Measurements from ENCODE around the gene SULF2.

Gene SULF2

DNA sequence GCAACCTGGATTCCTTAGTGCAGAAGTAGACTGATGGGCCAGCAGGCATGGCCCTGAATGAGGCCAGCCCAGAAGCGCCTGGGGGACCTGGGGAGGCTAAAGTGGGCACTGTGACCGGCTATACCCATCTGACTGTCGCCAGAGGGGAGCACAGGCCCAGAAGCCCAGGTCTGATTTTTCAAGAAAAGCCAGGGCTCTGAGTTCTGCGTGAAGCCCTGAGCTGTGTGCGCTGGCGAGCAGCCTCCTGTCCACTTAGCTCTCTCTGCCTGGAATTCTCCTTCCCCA lies 111.7 kb downstream of the SULF2 start:
- Histone ChIP-seq H3K36me3 (ENCODE audit: insufficient read depth, low read depth, low read length) (no peaks in the 10 kb centered on the region), H3K27ac (ENCODE audit: low read length) (no peak overlapping the region), H3K4me1 (ENCODE audit: insufficient read depth, low read length) (no peaks in the 10 kb centered on the region), H3K9ac (ENCODE audit: low read depth, low read length) (no peak overlapping the region), H3K27me3 (ENCODE audit: insufficient read depth, low read length) (no peaks in the 10 kb centered on the region), H3K9me3 (ENCODE audit: insufficient read depth, low read depth, low read length) (no peaks in the 10 kb centered on the region), H3K4me3 (ENCODE audit: low read length) (no peak overlapping the region)

DNA sequence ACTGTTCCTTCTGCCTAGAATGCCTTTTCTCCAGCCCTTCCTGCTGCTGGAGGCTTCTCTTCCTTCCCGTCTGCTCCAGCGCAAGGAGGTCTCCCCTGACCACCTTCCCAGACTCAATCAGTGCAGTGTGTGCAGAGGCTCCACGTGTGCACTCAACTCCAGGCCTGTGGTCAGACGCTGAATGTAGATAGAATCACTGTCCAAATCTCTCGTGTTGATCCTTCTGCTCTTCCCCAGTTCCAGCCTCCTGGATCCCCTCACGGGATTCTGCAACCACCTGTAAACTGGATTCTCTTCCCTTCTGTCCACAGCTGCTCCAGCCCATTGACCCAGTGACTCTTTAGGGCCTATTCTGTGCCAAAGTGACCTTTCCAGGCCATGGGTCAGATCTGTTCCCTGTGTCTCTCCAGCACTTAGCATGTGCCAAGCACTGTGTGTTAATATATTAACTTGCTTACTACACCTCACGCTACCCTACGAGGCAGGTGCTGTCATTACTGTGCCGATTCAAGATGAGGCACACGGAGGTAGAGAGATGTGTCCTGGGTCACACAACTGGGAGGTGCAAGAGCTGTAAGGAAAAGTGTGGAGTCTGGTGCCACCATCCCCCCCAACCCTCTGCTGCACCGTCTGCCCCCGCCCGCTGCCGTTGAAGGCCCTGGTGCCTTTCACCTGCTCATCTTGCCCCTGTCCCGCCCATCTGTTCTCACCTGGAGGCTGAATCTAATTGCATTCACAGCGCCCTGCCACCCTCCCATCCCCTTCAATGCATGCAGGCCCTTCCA lies 112.2 kb downstream of the SULF2 start:
- Histone ChIP-seq H3K9ac (ENCODE audit: low read depth, low read length) (no peak overlapping the region), H3K9me3 (ENCODE audit: insufficient read depth, low read depth, low read length) (no peaks in the 10 kb centered on the region), H3K4me3 (ENCODE audit: low read length) (no peak overlapping the region), H3K4me1 (ENCODE audit: insufficient read depth, low read length) (no peaks in the 10 kb centered on the region), H3K27ac (ENCODE audit: low read length) (no peak overlapping the region), H3K36me3 (ENCODE audit: insufficient read depth, low read depth, low read length) (no peaks in the 10 kb centered on the region), H3K27me3 (ENCODE audit: insufficient read depth, low read length) (no peaks in the 10 kb centered on the region)

DNA sequence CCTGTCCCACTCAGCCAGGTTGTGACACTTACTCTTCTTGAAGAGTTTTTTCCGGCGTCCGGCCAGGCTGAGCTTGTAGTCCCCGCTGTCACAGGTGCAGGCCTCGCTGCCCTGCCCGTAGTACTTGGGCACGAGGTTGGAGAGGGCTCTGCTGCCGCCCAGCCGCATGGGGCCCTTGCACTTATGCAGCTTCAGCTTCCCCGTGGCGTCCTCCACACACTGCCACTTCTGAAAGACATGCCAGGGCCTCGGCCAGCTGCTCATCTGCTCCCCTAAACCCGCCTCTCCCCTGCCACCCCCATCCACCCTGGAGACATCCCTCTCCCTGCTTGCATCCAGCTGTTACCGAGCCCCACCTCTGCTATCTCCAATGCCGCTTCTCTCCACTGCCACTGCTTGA lies 113.1 kb downstream of the SULF2 start:
- Histone ChIP-seq H3K9me3 (ENCODE audit: insufficient read depth, low read depth, low read length) (no peaks in the 10 kb centered on the region), H3K4me1 (ENCODE audit: insufficient read depth, low read length) (no peaks in the 10 kb centered on the region), H3K36me3 (ENCODE audit: insufficient read depth, low read depth, low read length) (no peaks in the 10 kb centered on the region), H3K27me3 (ENCODE audit: insufficient read depth, low read length) (no peaks in the 10 kb centered on the region), H3K27ac (ENCODE audit: low read length) (no peak overlapping the region), H3K4me3 (ENCODE audit: low read length) (no peak overlapping the region), H3K9ac (ENCODE audit: low read depth, low read length) (no peak overlapping the region)

DNA sequence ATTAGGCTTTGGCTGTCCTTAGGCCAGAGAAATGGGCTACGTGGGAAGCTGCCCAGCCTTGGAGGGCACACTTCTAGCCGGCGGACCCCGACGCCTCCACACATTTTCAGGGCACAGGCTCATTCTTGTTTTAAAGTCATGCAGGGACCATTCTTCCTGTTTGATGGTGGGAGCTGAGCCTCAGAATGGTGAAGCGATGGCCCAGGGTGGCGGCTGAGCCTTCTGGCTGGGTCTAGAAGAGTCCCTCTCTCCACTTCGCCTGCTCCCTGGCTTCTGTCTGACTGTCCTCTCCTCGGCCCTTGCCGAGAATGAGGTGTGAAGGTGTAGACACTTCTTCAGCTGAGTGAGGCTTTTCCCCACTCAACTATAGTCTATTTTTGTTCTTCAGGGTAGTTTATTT lies 114.4 kb downstream of the SULF2 start:
- no peak overlapping the region for H3K9ac ChIP-seq (ENCODE audit: low read depth, low read length)
- H3K27me3 ChIP-seq (ENCODE audit: insufficient read depth, low read length): no peaks in the 10 kb centered on the region
- H3K36me3 ChIP-seq (ENCODE audit: insufficient read depth, low read depth, low read length): no peaks in the 10 kb centered on the region
- H3K4me3 ChIP-seq (ENCODE audit: low read length): no peak overlapping the region
- no peaks in the 10 kb centered on the region for H3K9me3 ChIP-seq (ENCODE audit: insufficient read depth, low read depth, low read length)
- no peak overlapping the region for H3K27ac ChIP-seq (ENCODE audit: low read length)
- H3K4me1 ChIP-seq (ENCODE audit: insufficient read depth, low read length): no peaks in the 10 kb centered on the region

DNA sequence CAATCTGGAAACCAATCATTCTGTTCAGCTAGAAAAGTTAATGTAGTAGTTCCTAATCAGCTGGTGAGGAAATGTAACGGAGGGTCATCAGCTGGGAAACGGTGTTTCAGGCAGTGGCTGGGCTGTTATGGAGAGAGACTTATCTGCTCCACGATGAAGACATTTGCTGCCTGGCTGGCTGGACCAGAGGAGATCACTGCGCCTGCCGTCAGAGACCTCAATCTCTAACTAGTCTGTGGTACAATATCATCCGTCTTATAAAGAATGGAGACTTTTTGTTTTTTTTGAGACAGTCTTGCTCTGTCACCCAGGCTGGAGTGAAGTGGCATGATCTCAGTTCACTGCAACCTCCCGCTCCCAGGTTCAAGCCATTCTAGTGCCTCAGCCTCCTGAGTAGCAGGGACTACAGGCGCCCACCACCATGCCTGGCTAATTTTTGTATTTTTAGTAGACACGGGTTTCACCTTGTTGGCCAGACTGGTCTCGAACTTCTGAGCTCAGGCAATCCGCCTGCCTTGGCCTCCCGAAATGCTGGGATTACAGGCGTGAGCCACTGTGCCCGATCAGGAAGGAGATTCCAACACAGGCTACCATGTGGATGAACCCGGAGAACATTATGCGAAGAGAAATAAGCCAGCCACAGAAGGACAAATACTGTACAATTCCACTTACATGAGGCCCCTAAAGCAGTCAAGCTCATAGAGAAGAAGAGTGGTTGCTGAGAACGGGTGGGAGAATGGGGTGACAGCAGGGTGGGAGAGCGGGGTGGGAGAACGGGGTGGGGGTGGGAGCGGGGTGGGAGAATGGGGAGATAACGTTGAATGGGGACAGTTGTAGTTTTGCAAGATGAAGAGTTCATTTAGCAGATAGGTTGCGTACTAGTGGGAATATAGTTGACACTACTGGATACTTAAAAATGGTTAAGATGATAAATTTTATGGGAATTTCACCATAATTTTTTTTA lies 115.1 kb downstream of the SULF2 start:
- Histone ChIP-seq H3K9me3 (ENCODE audit: insufficient read depth, low read depth, low read length) (no peaks in the 10 kb centered on the region), H3K9ac (ENCODE audit: low read depth, low read length) (no peak overlapping the region), H3K27ac (ENCODE audit: low read length) (no peak overlapping the region), H3K4me3 (ENCODE audit: low read length) (no peak overlapping the region), H3K36me3 (ENCODE audit: insufficient read depth, low read depth, low read length) (no peaks in the 10 kb centered on the region), H3K27me3 (ENCODE audit: insufficient read depth, low read length) (no peaks in the 10 kb centered on the region), H3K4me1 (ENCODE audit: insufficient read depth, low read length) (no peaks in the 10 kb centered on the region)

DNA sequence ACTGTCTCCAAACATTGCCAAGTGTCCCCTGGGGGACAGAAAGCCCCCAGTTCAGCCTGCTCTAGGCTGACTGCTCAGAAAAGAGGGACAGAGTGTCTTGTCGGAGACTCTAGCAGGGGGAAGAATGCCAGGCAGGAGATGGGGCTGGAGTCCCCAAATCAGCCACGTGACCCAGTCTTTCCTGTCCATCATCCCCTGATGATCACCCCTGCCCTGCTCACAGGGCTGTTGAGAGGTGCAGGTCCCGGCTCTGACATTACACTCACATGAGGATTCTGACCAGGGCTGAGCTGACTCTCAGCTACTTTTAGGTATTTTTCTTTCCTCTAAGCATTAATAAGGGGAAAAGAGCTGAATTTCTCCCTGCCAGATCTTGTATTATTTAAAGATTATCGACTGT lies 115.8 kb downstream of the SULF2 start:
- no peak overlapping the region for H3K27ac ChIP-seq (ENCODE audit: low read length)
- H3K9ac ChIP-seq (ENCODE audit: low read depth, low read length): no peak overlapping the region
- no peaks in the 10 kb centered on the region for H3K9me3 ChIP-seq (ENCODE audit: insufficient read depth, low read depth, low read length)
- H3K27me3 ChIP-seq (ENCODE audit: insufficient read depth, low read length): no peaks in the 10 kb centered on the region
- no peaks in the 10 kb centered on the region; the same call in 1 of the 2 replicates for H3K4me1 ChIP-seq (ENCODE audit: insufficient read depth, low read length)
- no peaks in the 10 kb centered on the region for H3K36me3 ChIP-seq (ENCODE audit: insufficient read depth, low read depth, low read length)
- H3K4me3 ChIP-seq (ENCODE audit: low read length): no peak overlapping the region

DNA sequence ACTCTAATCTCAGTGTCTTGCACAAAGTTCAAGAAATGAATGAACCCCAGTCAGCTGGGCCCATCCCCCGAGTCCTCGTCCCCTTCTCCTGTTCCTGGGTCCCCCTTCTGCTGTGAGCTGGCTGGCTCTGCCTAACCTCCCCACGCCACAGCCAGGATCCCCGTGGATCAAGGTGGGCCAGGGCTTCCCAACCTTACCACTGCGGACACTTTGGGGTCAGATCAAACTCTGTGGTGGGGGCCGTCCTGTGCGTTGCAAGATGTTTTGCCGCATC lies 116.2 kb downstream of the SULF2 start:
- Histone ChIP-seq H3K36me3 (ENCODE audit: insufficient read depth, low read depth, low read length) (no peaks in the 10 kb centered on the region), H3K27ac (ENCODE audit: low read length) (no peak overlapping the region), H3K9ac (ENCODE audit: low read depth, low read length) (no peak overlapping the region), H3K4me1 (ENCODE audit: insufficient read depth, low read length) (peaks cover 2% of the 10 kb centered on the region), H3K4me3 (ENCODE audit: low read length) (no peak overlapping the region), H3K9me3 (ENCODE audit: insufficient read depth, low read depth, low read length) (no peaks in the 10 kb centered on the region), H3K27me3 (ENCODE audit: insufficient read depth, low read length) (no peaks in the 10 kb centered on the region)

DNA sequence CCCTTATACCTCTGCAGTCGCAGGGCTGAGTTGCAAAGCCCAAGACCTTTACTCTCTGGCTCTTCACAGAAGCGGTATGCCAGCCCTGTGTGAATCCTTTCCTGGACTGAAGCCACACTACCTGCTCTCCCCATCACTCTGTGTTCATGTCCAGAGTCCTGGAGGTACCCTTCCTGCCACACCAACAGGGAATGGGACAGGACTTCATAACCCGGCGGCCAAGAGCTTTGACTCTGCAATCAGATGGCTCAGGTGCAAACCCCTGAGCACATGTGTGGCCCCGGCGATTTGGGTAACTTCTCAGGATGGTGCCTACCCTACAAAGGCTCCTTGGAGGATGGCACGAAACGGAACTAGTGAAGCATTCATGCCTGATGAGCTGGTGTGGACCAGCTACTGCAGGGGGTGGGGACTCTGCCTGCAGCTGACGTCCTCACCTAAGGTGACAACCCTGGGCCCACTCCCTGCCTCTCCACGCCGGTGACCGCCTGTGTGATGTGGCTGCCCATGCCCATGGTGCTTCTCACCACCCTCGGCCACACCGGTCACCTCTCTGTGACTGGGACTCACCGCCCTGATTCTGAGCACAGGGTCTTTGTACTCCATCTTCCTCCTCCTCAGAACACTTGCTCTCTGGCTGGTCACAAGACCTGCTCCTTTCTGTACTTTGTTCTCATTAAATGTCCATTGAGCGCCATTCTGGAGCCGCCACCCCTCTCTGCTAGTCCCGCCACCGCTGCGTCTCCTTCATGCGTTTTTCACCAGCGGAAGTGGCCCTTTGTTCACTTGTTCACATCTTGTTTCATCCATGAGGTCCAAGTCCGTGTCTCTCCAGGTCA lies 116.7 kb downstream of the SULF2 start:
- no peaks in the 10 kb centered on the region for H3K27me3 ChIP-seq (ENCODE audit: insufficient read depth, low read length)
- no peaks in the 10 kb centered on the region for H3K36me3 ChIP-seq (ENCODE audit: insufficient read depth, low read depth, low read length)
- no peaks in the 10 kb centered on the region for H3K9me3 ChIP-seq (ENCODE audit: insufficient read depth, low read depth, low read length)
- H3K27ac ChIP-seq (ENCODE audit: low read length): no peak overlapping the region
- peaks cover 3% of the 10 kb centered on the region for H3K4me1 ChIP-seq (ENCODE audit: insufficient read depth, low read length)
- H3K9ac ChIP-seq (ENCODE audit: low read depth, low read length): no peak overlapping the region
- H3K4me3 ChIP-seq (ENCODE audit: low read length): no peak overlapping the region

DNA sequence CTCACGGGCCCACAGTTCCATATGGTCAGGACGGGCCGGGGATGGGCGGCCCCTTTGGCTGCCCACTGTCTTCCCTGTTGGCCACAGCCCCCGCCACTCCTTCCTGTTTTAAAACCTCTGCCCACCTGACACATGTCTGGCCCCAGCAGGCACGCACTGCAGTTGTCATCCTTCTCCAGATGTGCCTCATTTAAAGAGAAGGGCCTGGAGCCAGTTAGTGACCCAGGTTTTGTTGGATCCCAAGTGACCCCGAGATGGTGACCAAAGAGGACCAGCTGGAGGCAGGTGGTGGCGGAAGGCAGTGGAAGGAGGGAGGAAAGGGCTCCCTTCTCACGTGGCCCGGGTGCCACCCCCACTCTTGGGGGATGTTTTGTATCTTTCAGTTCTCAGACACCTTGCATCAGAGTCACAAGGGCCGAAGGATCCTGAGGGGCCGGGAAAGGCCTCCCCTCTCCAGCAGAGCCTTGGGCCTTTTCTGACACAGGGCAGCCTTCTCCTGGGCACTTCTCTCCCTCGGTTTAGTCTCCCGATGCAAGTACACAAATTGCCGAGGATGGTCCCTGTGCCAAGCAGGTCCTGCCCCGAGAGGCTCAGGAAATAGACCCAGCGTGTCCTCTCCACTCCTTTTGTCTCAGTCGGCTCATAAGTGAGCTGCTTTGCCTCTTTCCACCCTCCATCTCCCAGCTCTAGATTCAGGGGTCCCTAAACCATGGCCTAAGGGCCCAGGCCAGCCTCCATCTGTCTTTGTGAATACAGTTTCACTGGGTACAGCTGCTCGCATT lies 117.6 kb downstream of the SULF2 start:
- Histone ChIP-seq H3K27ac (ENCODE audit: low read length) (no peak overlapping the region), H3K4me3 (ENCODE audit: low read length) (no peak overlapping the region), H3K9me3 (ENCODE audit: insufficient read depth, low read depth, low read length) (no peaks in the 10 kb centered on the region), H3K27me3 (ENCODE audit: insufficient read depth, low read length) (no peaks in the 10 kb centered on the region), H3K4me1 (ENCODE audit: insufficient read depth, low read length) (peaks cover 3% of the 10 kb centered on the region), H3K36me3 (ENCODE audit: insufficient read depth, low read depth, low read length) (0 out of 2 replicates have a peak, but pooled peaks cover 6% of the 10 kb centered on the region), H3K9ac (ENCODE audit: low read depth, low read length) (no peak overlapping the region)

DNA sequence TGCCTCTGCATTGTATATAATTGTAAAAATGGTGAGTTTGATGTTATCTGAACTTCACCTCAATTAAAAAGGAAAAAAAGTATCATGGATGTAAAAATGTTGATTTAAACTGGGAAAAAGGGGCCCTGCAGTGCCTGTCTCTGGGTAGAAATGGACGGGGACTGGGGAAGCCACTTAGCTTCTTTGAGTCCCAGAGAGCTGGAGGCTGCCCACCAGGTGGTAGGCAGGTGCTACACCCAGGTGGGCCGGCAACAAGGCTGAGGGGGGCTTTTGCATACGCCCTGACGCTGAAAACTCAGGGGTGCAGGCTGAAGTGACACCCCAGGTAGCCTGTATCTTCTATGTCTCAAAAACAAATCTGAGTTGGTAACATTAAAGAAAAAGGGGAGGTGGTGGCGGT lies 118.2 kb downstream of the SULF2 start:
- H3K27ac ChIP-seq (ENCODE audit: low read length): no peak overlapping the region
- H3K36me3 ChIP-seq (ENCODE audit: insufficient read depth, low read depth, low read length): peaks cover 12% of the 10 kb centered on the region; the same call in 1 of the 2 replicates
- H3K9ac ChIP-seq (ENCODE audit: low read depth, low read length): no peak overlapping the region
- no peaks in the 10 kb centered on the region for H3K9me3 ChIP-seq (ENCODE audit: insufficient read depth, low read depth, low read length)
- no peak overlapping the region for H3K4me3 ChIP-seq (ENCODE audit: low read length)
- no peaks in the 10 kb centered on the region for H3K27me3 ChIP-seq (ENCODE audit: insufficient read depth, low read length)
- H3K4me1 ChIP-seq (ENCODE audit: insufficient read depth, low read length): peaks cover 3% of the 10 kb centered on the region

DNA sequence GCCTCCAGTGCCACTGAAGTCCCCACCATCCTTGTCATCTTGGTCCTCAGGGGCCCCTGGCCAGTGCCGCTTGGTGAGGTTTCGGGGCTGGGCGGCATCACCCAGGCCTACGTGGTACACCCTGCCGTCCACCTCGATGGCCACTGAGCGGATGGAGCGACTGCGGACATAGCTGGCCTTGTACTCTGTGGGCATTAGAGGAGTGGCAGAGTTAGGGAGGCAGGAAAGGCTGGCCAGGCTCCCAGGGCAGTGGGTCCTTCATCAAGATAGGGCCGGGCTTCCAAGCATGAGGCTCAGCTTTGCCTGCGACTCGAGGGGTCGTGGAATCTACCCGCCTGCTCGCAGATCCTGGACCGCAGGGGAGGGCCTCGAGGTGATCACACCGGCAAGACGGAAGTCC lies 119.0 kb downstream of the SULF2 start:
- no peak overlapping the region for H3K27ac ChIP-seq (ENCODE audit: low read length)
- H3K9me3 ChIP-seq (ENCODE audit: insufficient read depth, low read depth, low read length): no peaks in the 10 kb centered on the region
- H3K9ac ChIP-seq (ENCODE audit: low read depth, low read length): no peak overlapping the region
- no peaks in the 10 kb centered on the region for H3K27me3 ChIP-seq (ENCODE audit: insufficient read depth, low read length)
- H3K4me3 ChIP-seq (ENCODE audit: low read length): no peak overlapping the region
- peaks cover 3% of the 10 kb centered on the region for H3K4me1 ChIP-seq (ENCODE audit: insufficient read depth, low read length)
- peaks cover 20% of the 10 kb centered on the region for H3K36me3 ChIP-seq (ENCODE audit: insufficient read depth, low read depth, low read length)

All from iPS-20b (cell line).